Spleen (tissue), 11 donors: Measurements from ENCODE around the gene PLXND1. TPM values are rescaled to one million over a fixed set of nuclear protein-coding genes. Genes with fewer than 3 reads are reported as not detected.

Source experiments
- DNase-seq: peaks from one replicate; pipeline ENCODE4 v3.0.0-alpha.2; 2020
- H3K27ac ChIP-seq, 8 donors: fragments of 200-600 bp; sonication (generic) in 7 of 8; 1 replicate in 4 of 8; 2 replicates in 4 of 8; pipeline versions ENCODE4 v1.5.0 to v1.8.0; 2016 to 2021; ENCODE audit warnings: inconsistent platforms in 4 of 8, mild to moderate bottlenecking in 4 of 8, moderate library complexity in 1 of 8
- H3K27me3 ChIP-seq, 7 donors: fragments of 200-600 bp; sonication (generic) in 6 of 7; replicated peaks in 1 of 7; 1 replicate in 4 of 7; 2 replicates in 3 of 7; pipeline versions ENCODE4 v1.5.0 to v1.8.0; 2016 to 2021; ENCODE audit warnings: inconsistent platforms in 3 of 7, mild to moderate bottlenecking in 1 of 7
- H3K36me3 ChIP-seq, 6 donors: fragments of 200-600 bp; sonication (generic) in 5 of 6; 1 replicate in 4 of 6; 2 replicates in 2 of 6; pipeline versions ENCODE4 v1.5.0 to v1.8.0; 2016 to 2021; ENCODE audit warnings: inconsistent platforms in 2 of 6
- H3K4me1 ChIP-seq, 6 donors: fragments of 200-600 bp; sonication (generic) in 5 of 6; 1 replicate in 3 of 6; 2 replicates in 3 of 6; pipeline versions ENCODE4 v1.5.0 to v1.8.0; 2016 to 2021; ENCODE audit warnings: inconsistent platforms in 3 of 6
- H3K4me3 ChIP-seq, 8 donors: fragments of 200-600 bp; sonication (generic) in 7 of 8; 1 replicate in 4 of 8; 2 replicates in 4 of 8; pipeline versions ENCODE4 v1.5.0 to v1.8.0; 2016 to 2021; ENCODE audit warnings: inconsistent platforms in 4 of 8, mild to moderate bottlenecking in 4 of 8, moderate library complexity in 2 of 8
- H3K9me3 ChIP-seq, 8 donors: fragments of 200-600 bp; sonication (generic) in 7 of 8; 1 replicate in 4 of 8; 2 replicates in 4 of 8; pipeline versions ENCODE4 v1.5.0 to v1.8.0; 2016 to 2021; ENCODE audit warnings: inconsistent platforms in 4 of 8
- CTCF ChIP-seq, 11 experiments: fragments of 200-600 bp in 7 of 11; fragments of 450-650 bp in 4 of 11; sonication (generic) in 4 of 11; IDR thresholded peaks in 8 of 11; conservative IDR thresholded peaks in 3 of 11; 1 replicate in 7 of 11; 2 replicates in 4 of 11; pipeline versions ENCODE4 v1.4.0 to v1.8.0; 2016 to 2021; ENCODE audit warnings: antibody characterized with exemption in 11 of 11, inconsistent platforms in 4 of 11, mild to moderate bottlenecking in 1 of 11
- POLR2A ChIP-seq, 3 donors: fragments of 450-650 bp; IDR thresholded peaks; one replicate each; pipeline ENCODE4 v1.5.1; 2017; ENCODE audit warnings: antibody characterized with exemption in 3 of 3, mild to moderate bottlenecking in 1 of 3
- POLR2AphosphoS5 ChIP-seq, 3 donors: sonication (generic); formaldehyde crosslinking; IDR thresholded peaks; one replicate each; pipeline ENCODE4 v1.5.1; 2017; ENCODE audit warnings: antibody characterized with exemption in 3 of 3
- WGBS, 5 donors: extraction: QIAGEN DNeasy Blood & Tissue Kit in 3 of 5; methylation state at CpG; one replicate each; pipeline versions ENCODE4 v1.1.5 to v1.1.7; 2013 to 2018; 5-methylcytosine and 5-hydroxymethylcytosine counted together
- intact Hi-C: fragments of 100-400 bp; cut with DNase I; formaldehyde crosslinking; loops from one replicate; pipeline ENCODE4 v1.15.0; 2023; ENCODE audit warnings: low total_unique reads
- polyA plus RNA-seq, 3 donors: library from polyadenylated mRNA; stranded (reverse); fragments of 200-250 nt; gene quantifications; one replicate each; pipeline ENCODE4 v1.2.1, GENCODE V29; 2013
- total RNA-seq, 7 donors: library from RNA; depleted of rRNA in 3 of 7; stranded (reverse); fragments of >200 nt in 3 of 7; fragmentation: NEBNext Ultra II Directional in 4 of 7; extraction: Animal tissue kit (Norgen Biotek cat#: 25700) in 4 of 7; gene quantifications; one replicate each; pipeline versions ENCODE4 v1.1.0 to v1.2.1, GENCODE V29; 2016 to 2021
- donor health status: healthy with polysubstance abuse.
- donor health status: DM: no; HTN: no; CAD: no; lungs with moderate emphysema.
- donor health status: DM: no; HTN: no; CAD: no.
- donor health status: Bipolar disorder and iron deficiency.
- donor health status: healthy.
- donor health status: DM: no; HTN: no; CAD: no.
- donor health status: DM: yes; HTN: yes; CAD: no.

Gene PLXND1
- total and polyA plus RNA-seq, 10 donors, result 44.4 to 238 (median 164) TPM

- no peak overlapping the region for H3K4me3 ChIP-seq
- no peaks in the 10 kb centered on the region for H3K4me1 ChIP-seq
- no peaks in the 10 kb centered on the region for H3K27me3 ChIP-seq
- WGBS, 5 donors, result 72 to 96% (median 93%) methylated on average over 3 to 5 of the region's 5 CpGs
- no peak for DNase-seq
- intact Hi-C loops, result no loop called here
- H3K9me3 ChIP-seq, result no peaks in the 10 kb centered on the region
- no peak overlapping the region for H3K27ac ChIP-seq
- H3K36me3 ChIP-seq, result no peaks in the 10 kb centered on the region
- TF ChIP-seq CTCF (IDR thresholded peaks at IDR 0.05 in 8 of 11, conservative IDR thresholded peaks at IDR 0.05 in 3 of 11), result no peak
- TF ChIP-seq POLR2A (IDR thresholded peaks at IDR 0.05), result no peak
- TF ChIP-seq POLR2AphosphoS5 (IDR thresholded peaks at IDR 0.05), result no peak
These were observed 63.7 kb downstream of the PLXND1 start for GRCh38 chr3:129542747-129543146.

- Histone ChIP-seq H3K27me3 (no peaks in the 10 kb centered on the region), H3K4me3 (no peak overlapping the region), H3K36me3 (no peaks in the 10 kb centered on the region), H3K9me3 (no peaks in the 10 kb centered on the region), H3K27ac (no peak overlapping the region), H3K4me1 (no peaks in the 10 kb centered on the region)
- intact Hi-C loops, result no loop called here
- WGBS, 5 donors, result 91 to 95% (median 92%) methylated on average over 11 of the region's 11 CpGs
- no peak for TF ChIP-seq CTCF (IDR thresholded peaks at IDR 0.05 in 8 of 11, conservative IDR thresholded peaks at IDR 0.05 in 3 of 11)
- no peak for TF ChIP-seq POLR2AphosphoS5 (IDR thresholded peaks at IDR 0.05)
- no peak for TF ChIP-seq POLR2A (IDR thresholded peaks at IDR 0.05)
- DNase-seq, result no peak
These were observed 65.5 kb downstream of the PLXND1 start for GRCh38 chr3:129540776-129541516.

GRCh38 chr3:129539206-129539605, 67.3 kb downstream of the PLXND1 start:
- no peaks in the 10 kb centered on the region for H3K36me3 ChIP-seq
- no peak overlapping the region for H3K27ac ChIP-seq
- H3K27me3 ChIP-seq, result no peaks in the 10 kb centered on the region
- no peak for DNase-seq
- H3K4me3 ChIP-seq, result no peak overlapping the region
- no peaks in the 10 kb centered on the region for H3K9me3 ChIP-seq
- intact Hi-C loops, result no loop called here
- TF ChIP-seq CTCF (IDR thresholded peaks at IDR 0.05 in 8 of 11, conservative IDR thresholded peaks at IDR 0.05 in 3 of 11), result no peak
- no peak for TF ChIP-seq POLR2AphosphoS5 (IDR thresholded peaks at IDR 0.05)
- no peak for TF ChIP-seq POLR2A (IDR thresholded peaks at IDR 0.05)
- WGBS, 5 donors, result 84 to 92% (median 91%) methylated on average over 8 of the region's 8 CpGs
- H3K4me1 ChIP-seq, result no peaks in the 10 kb centered on the region

GRCh38 chr3:129536804-129537203, 69.7 kb downstream of the PLXND1 start:
- H3K27ac ChIP-seq, result no peak overlapping the region
- no peak for TF ChIP-seq POLR2AphosphoS5 (IDR thresholded peaks at IDR 0.05)
- no peak for TF ChIP-seq CTCF (IDR thresholded peaks at IDR 0.05 in 8 of 11, conservative IDR thresholded peaks at IDR 0.05 in 3 of 11)
- TF ChIP-seq POLR2A (IDR thresholded peaks at IDR 0.05), result no peak
- WGBS, 5 donors, result 73 to 90% (median 88%) methylated on average over 3 of the region's 3 CpGs

More at GRCh38 chr3:129536804-129537203, 69.7 kb downstream of the PLXND1 start:
- no peaks in the 10 kb centered on the region for H3K4me1 ChIP-seq
- H3K36me3 ChIP-seq, result no peaks in the 10 kb centered on the region
- H3K4me3 ChIP-seq, result no peak overlapping the region
- H3K9me3 ChIP-seq, result no peaks in the 10 kb centered on the region
- no peak for DNase-seq
- intact Hi-C loops, result no loop called here
- H3K27me3 ChIP-seq, result no peaks in the 10 kb centered on the region
